22Rv1 (cell line): ENCODE results near the gene SMIM28.

ENCODE experiments used
- H3K27ac ChIP-seq: fragments of 450-650 bp; 2 replicates; pipeline ENCODE4 v1.5.1; 2017
- ZFX ChIP-seq: fragments of 450-650 bp; IDR thresholded peaks from 2 replicates; pipeline ENCODE4 v1.6.1; 2017; ENCODE audit warnings: antibody characterized with exemption, borderline replicate concordance
- TF ChIP-seq, protein P1 (sequence below): fragments of 450-650 bp; IDR thresholded peaks from 2 replicates; pipeline ENCODE4 v1.5.1; 2017; ENCODE audit warnings: mild to moderate bottlenecking

SMIM28 gene

DNA sequence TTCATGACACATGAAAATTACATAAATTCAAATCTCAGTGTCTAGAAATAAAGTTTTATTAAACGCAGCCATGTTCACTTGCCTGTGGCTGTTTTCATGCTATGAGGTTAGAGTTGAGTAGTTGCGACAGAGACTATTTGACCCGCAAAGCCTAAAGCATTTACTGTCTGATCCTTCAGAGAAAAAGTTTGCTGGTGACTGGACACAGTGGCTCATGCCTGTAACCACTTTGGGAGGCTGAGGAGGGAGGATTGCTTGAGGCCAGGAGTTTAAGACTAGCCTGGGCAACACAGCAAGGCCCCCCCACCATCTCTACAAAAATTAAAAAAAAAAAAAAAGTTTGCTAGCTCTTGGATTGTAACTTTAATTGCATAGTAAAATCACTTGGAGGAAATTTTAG lies 9.2 kb downstream of the SMIM28 start:
- peak overlapping the region; percentile 97 for H3K27ac ChIP-seq
- TF ChIP-seq, protein P1, sequence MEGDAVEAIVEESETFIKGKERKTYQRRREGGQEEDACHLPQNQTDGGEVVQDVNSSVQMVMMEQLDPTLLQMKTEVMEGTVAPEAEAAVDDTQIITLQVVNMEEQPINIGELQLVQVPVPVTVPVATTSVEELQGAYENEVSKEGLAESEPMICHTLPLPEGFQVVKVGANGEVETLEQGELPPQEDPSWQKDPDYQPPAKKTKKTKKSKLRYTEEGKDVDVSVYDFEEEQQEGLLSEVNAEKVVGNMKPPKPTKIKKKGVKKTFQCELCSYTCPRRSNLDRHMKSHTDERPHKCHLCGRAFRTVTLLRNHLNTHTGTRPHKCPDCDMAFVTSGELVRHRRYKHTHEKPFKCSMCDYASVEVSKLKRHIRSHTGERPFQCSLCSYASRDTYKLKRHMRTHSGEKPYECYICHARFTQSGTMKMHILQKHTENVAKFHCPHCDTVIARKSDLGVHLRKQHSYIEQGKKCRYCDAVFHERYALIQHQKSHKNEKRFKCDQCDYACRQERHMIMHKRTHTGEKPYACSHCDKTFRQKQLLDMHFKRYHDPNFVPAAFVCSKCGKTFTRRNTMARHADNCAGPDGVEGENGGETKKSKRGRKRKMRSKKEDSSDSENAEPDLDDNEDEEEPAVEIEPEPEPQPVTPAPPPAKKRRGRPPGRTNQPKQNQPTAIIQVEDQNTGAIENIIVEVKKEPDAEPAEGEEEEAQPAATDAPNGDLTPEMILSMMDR, result no peak

DNA sequence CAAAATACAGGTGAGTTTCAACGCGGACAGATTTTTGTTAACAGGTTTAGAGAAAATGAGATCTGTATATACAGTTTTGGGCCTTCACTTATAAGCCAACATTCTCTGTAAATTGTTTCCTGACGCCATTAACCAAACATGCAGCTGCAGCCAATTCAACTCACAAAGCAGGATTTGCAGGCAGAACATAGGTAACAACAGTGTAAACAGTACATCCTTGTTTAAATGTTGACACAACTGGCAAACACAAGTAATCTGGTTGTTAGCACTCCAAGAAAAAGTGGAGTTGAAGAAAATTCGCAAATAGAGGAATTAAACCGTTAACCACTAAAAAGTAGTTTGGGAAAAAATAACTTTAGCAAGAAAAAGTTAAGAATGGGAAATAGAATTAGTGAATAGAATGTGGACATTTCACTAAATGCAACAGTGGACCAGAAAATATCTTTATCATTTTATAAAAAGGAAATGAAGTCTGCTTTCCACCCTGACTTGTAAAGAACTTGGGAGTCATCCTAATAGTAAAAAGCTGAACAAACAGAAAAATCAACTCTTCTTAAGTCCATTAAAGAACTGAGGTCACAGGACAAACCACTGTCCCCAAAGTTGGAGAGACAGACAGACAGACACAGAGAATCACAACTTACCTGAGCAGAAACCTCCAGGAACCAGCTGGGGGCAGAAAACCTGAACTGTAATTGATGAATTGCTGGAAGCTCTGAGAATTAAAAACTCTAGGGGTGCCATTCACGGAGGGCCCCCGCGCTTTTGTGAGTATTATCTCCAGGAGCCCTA lies 10.1 kb downstream of the SMIM28 start:
- TF ChIP-seq, protein P1, result peak; percentile 36
- TF ChIP-seq ZFX, result no peak

DNA sequence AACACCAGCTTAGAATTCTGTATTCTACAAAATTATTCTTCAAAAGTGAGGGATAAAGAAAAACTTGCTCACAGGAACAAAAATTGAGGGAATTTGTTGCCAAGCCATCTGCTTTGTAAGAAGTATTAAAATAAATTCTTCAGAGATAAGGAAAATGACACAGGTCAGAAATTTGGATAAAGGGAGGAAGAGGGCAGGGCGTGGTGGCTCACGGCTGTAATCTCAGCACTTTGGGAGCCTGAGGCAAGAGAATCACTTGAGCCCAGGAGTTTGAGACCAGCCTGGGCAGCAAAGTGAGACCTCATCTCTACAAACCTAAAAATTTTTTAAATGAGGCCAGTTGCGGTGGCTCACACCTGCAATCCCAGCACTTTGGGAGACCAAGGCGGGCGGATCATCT lies 11.8 kb downstream of the SMIM28 start:
- TF ChIP-seq, protein P1, result no peak
- peak overlapping the region; percentile 97 for H3K27ac ChIP-seq

More for the DNA sequence above, 10.1 kb downstream of the SMIM28 start:
- H3K27ac ChIP-seq, result peak overlapping the region; percentile 97

DNA sequence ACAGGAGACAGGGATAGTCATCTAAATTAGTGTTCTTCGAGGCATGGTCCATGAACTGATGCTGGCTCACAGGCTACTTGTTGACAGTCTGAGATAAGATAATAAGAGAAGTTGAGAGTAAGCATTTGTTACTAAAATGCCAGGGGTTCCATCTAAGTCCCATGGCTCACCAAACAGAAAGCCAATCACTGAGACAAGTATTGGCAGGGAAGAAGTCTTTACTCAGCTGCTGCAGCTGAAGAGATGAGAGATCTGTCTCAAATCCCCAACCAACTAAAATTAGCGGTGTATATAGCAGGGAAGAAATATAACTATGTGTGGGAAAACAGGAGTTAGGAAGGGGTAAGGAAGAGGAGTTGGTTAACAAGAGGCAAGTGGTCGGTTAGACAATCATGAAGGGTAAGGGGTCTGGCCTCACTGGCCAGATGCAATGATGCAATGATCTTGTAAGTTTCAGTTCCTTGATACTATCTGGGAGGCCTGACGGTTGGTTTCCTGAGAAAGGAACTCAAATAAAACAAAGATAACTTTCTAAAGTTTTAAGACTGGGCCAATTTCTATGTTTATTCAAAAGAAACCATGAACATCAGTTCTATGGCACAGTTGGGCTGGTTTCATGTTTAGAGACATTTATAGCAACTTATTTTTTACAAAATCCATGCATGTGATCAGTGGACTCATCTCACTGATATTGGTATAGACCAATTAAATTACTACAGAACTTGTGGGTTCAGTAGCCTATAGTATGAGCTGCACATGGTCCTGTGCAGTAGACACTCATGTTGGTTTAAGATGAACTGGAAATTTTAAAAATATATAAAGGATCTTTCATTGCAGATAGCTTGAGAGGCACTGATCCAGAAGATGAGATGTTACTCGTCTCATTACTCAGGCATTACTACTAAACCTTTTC lies 16.4 kb downstream of the SMIM28 start:
- no peak overlapping the region for H3K27ac ChIP-seq
- TF ChIP-seq, protein P1, result no peak
- TF ChIP-seq ZFX, result no peak

DNA sequence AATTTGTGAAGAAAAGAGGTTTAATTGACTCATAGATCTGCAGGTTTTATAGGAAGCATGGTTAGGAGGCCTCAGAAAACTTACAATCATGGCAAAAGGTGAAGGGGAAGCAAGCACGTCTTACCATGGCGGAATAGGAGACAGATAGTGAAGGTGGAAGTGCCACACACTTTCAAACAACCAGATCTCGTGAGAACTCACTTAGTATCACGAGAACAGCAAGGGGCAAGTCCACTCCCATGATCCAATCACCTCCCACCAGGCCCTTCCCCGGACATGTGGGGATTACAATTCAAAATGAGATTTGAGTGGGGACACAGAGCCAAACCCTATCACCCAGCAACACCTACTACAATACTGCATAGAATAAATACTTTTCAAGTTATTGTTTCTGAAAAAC lies 19.0 kb downstream of the SMIM28 start:
- no peak for TF ChIP-seq ZFX
- TF ChIP-seq, protein P1, result no peak
- peak overlapping the region; percentile 38; the same call in 1 of the 2 replicates for H3K27ac ChIP-seq

DNA sequence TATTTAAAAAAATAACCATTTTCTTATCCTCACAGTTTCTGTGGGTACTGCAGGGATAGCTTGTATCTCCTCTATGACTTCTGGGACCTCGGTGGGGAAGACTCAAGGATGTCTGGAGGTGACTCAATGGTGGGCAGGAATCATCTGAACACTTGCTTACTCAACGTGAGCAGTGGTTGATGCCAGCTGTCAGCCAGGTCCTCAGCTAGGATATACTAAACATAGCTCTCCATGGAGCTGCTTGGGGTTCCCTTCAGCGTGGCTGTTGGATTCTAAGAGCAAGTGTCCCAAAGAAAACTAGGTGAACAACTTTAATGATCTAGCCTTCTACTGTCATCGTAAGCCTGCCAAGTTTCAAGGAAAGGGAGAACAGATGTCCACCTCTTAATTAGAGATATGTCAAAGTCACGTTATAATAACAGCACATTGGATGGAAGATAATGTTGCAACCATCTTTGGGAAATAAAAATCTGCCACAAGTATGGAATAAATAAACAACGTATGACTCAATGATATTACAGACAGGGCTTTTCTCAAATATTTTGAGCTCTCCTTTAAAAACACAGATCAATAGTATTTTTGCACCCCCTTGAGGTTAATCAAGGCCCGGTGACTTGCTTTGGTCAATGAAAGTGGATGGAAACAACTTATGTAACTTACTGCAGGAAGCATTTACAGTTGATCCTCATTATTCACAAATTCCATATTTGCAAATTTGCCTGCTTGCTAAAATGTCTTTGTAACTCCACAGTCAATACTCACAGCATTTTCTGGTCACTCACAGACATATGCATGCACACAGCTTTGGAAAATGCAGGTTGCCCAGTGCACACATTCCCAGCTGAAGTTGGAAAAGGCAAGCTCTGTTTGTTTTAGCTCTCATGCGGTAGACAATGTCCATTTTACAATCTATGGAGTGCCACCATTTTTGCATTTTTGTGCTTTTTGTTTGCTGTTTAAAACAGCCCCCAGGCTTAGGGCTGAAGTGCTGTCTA lies 19.7 kb downstream of the SMIM28 start:
- peak overlapping the region; percentile 38 for H3K27ac ChIP-seq
- TF ChIP-seq ZFX, result no peak
- TF ChIP-seq, protein P1, result no peak
